HEK293T (cell line): ENCODE measurements around the gene SBK3.

Source experiments
- ARNT ChIP-seq: fragments of 450-650 bp; IDR thresholded peaks from 2 replicates; pipeline ENCODE4 v1.6.1; 2017; ENCODE audit warnings: mild to moderate bottlenecking
- BHLHE40 ChIP-seq: fragments of 450-650 bp; IDR thresholded peaks from 2 replicates; pipeline ENCODE4 v1.6.1; 2016; ENCODE audit warnings: mild to moderate bottlenecking, moderate library complexity, borderline replicate concordance
- CTBP1 ChIP-seq: fragments of 450-650 bp; IDR thresholded peaks from 2 replicates; pipeline ENCODE4 v1.6.1; 2016; ENCODE audit warnings: borderline replicate concordance
- ELF4 ChIP-seq: fragments of 450-650 bp; IDR thresholded peaks from 2 replicates; pipeline ENCODE4 v1.6.1; 2017; ENCODE audit warnings: antibody characterized with exemption
- FOXA1 ChIP-seq: fragments of 450-650 bp; IDR thresholded peaks from 2 replicates; pipeline ENCODE4 v1.6.1; 2016; ENCODE audit warnings: mild to moderate bottlenecking
- FOXK2 ChIP-seq: fragments of 450-650 bp; IDR thresholded peaks from 2 replicates; pipeline ENCODE4 v1.6.1; 2016; ENCODE audit warnings: mild to moderate bottlenecking
- FOXM1 ChIP-seq: fragments of 450-650 bp; IDR thresholded peaks from 2 replicates; pipeline ENCODE4 v1.6.1; 2017; ENCODE audit warnings: mild to moderate bottlenecking, borderline replicate concordance
- HDGF ChIP-seq: fragments of 450-650 bp; IDR thresholded peaks from 2 replicates; pipeline ENCODE4 v1.6.1; 2017; ENCODE audit warnings: antibody characterized with exemption, borderline replicate concordance
- LEF1 ChIP-seq: fragments of 450-650 bp; IDR thresholded peaks from 2 replicates; pipeline ENCODE4 v1.6.1; 2017; ENCODE audit warnings: mild to moderate bottlenecking, borderline replicate concordance
- NFRKB ChIP-seq: fragments of 450-650 bp; IDR thresholded peaks from 2 replicates; pipeline ENCODE4 v1.6.1; 2016; ENCODE audit warnings: mild to moderate bottlenecking, moderate library complexity
- SP1 ChIP-seq: fragments of 450-650 bp; IDR thresholded peaks from 2 replicates; pipeline ENCODE4 v1.6.1; 2017
- SUZ12 ChIP-seq: fragments of 450-650 bp; IDR thresholded peaks from 2 replicates; pipeline ENCODE4 v1.6.1; 2016; ENCODE audit warnings: mild to moderate bottlenecking
- ZNF384 ChIP-seq: fragments of 450-650 bp; IDR thresholded peaks from 2 replicates; pipeline ENCODE4 v1.6.1; 2016
- TF ChIP-seq, protein P1 (sequence below): fragments of 450-650 bp; IDR thresholded peaks from 2 replicates; pipeline ENCODE4 v1.6.1; 2016

DNA sequence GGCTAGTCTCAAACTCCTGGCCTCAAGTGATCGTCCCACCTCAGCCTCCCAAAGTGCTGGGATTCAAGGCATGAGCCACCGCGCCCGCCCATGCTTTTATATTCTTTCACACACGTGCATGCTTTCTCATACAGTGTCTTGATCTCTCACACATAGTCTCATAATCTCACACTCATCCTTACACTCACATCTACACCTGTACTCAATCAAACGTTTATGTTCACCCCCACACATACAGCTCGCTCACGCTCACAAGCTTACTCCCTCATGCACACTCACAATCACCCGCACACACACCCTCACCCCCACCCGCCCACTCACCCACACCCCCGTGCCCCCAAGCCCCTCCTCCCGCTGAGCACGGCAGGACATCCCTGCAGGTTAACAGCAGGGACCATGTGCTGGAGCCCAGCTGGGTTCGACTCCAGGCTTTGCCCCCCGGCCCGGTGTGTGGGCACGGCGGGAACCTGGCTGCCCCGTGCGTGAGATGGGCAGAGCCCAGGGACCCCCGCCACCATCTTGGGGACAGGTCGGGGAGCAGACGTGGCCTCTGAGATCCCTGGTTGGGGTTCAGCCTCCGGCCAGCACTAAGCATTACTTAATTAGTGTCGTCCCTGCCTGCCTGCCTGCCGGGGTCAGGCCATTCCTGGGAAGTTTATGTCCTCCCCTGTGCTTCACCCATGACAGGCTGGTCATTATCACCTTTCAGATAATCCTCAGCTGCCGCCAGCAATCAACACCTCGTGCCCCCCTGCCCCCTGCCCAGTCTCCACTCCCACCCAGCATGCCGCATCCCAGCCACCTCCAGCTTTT lies 19.8 kb downstream of the SBK3 start:
- TF ChIP-seq ELF4 (no peak), HDGF (no peak), SUZ12 (no peak), ARNT (no peak), SP1 (no peak), FOXA1 (no peak), CTBP1 (no peak), LEF1 (no peak), ZNF384 (no peak), FOXM1 (no peak), NFRKB (no peak), FOXK2 (no peak), BHLHE40 (no peak)
- TF ChIP-seq, protein P1, sequence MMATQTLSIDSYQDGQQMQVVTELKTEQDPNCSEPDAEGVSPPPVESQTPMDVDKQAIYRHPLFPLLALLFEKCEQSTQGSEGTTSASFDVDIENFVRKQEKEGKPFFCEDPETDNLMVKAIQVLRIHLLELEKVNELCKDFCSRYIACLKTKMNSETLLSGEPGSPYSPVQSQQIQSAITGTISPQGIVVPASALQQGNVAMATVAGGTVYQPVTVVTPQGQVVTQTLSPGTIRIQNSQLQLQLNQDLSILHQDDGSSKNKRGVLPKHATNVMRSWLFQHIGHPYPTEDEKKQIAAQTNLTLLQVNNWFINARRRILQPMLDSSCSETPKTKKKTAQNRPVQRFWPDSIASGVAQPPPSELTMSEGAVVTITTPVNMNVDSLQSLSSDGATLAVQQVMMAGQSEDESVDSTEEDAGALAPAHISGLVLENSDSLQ, result no peak
